H1 (cell line): ENCODE data around the gene HPS5. TPM values are rescaled to one million over a fixed set of nuclear protein-coding genes. Genes with fewer than 3 reads are reported as not detected.

Experiments used
- CTCF ChIA-PET: fragments of 300-600 bp; sonication (Branson Sonifier 250); formaldehyde crosslinking; loops from one replicate; lab custom pipeline; 2021; ENCODE audit not compliant: partially characterized antibody; lab: Charles Lee
- POLR2A ChIA-PET: fragments of 300-600 bp; sonication (Branson Sonifier 250); formaldehyde crosslinking; loops from one replicate; lab custom pipeline; 2021; ENCODE audit warnings: inconsistent platforms; ENCODE audit not compliant: partially characterized antibody; lab: Charles Lee
- DNase-seq, 2 experiments: peaks; one replicate each; pipeline versions ENCODE4 v3.0.0 to v3.0.0-alpha.2; 2010 to 2022; ENCODE audit warnings: low spot score in 2 of 2, low read depth in 1 of 2, mixed read lengths in 1 of 2
- FAIRE-seq: peaks from 2 replicates; lab custom pipeline; 2011; peaks lifted over from hg19 to GRCh38; lab: Jason Lieb, UNC
- H2AFZ ChIP-seq: 2 replicates; pipeline ENCODE4 v1.8.1; 2012; ENCODE audit warnings: low read length, inconsistent platforms
- H2AK5ac ChIP-seq: 2 replicates; pipeline ENCODE4 v1.6.1; 2013; ENCODE audit warnings: low read depth, low read length
- H2BK120ac ChIP-seq: replicated peaks from 2 replicates; pipeline ENCODE3; 2013; ENCODE audit warnings: low read depth, low read length, inconsistent platforms
- H2BK12ac ChIP-seq: 2 replicates; pipeline ENCODE4 v1.6.1; 2013; ENCODE audit warnings: low read depth, low read length
- H2BK15ac ChIP-seq: 2 replicates; pipeline ENCODE4 v1.6.1; 2013; ENCODE audit warnings: low read length
- H2BK20ac ChIP-seq: 2 replicates; pipeline ENCODE4 v1.6.1; 2013; ENCODE audit warnings: low read length
- H2BK5ac ChIP-seq: 2 replicates; pipeline ENCODE4 v1.6.1; 2013; ENCODE audit warnings: low read depth, low read length
- H3K14ac ChIP-seq: 2 replicates; pipeline ENCODE4 v1.6.1; 2013; ENCODE audit warnings: inconsistent platforms; ENCODE audit not compliant: insufficient read length
- H3K18ac ChIP-seq: 2 replicates; pipeline ENCODE4 v1.6.1; 2013; ENCODE audit warnings: low read length; ENCODE audit errors: extremely low read depth
- H3K23ac ChIP-seq: 2 replicates; pipeline ENCODE4 v1.6.1; 2013; ENCODE audit warnings: inconsistent platforms; ENCODE audit not compliant: insufficient read length
- H3K23me2 ChIP-seq: 2 replicates; pipeline ENCODE4 v1.6.1; 2013; ENCODE audit warnings: low read depth, low read length
- H3K27ac ChIP-seq: 2 replicates; pipeline ENCODE4 v1.6.1; 2011; ENCODE audit warnings: low read depth, low read length, inconsistent platforms
- H3K27me3 ChIP-seq, 4 experiments: replicated peaks in 1 of 4; 1 replicate in 1 of 4; 2 replicates in 3 of 4; pipeline versions ENCODE4 v1.6.1 to v1.8.1; 2011 to 2013; ENCODE audit warnings: low read length in 3 of 4, mild to moderate bottlenecking in 3 of 4, inconsistent platforms in 2 of 4, mixed read lengths in 2 of 4, moderate library complexity in 1 of 4; ENCODE audit not compliant: control insufficient read depth in 3 of 4, insufficient read depth in 3 of 4; ENCODE audit errors: extremely low read depth in 1 of 4
- H3K36me3 ChIP-seq, 4 experiments: 2 replicates each; pipeline versions ENCODE4 v1.6.1 to v1.8.1; 2011 to 2013; ENCODE audit warnings: mild to moderate bottlenecking in 4 of 4, low read length in 3 of 4, moderate library complexity in 2 of 4, control low read depth in 1 of 4, inconsistent platforms in 1 of 4; ENCODE audit not compliant: insufficient read depth in 4 of 4, control insufficient read depth in 2 of 4
- H3K4ac ChIP-seq: replicated peaks from 2 replicates; pipeline ENCODE3; 2013; ENCODE audit warnings: low read length, low read depth, mixed read lengths, inconsistent platforms; ENCODE audit not compliant: insufficient read length
- H3K4me1 ChIP-seq, 4 experiments: replicated peaks in 1 of 4; 1 replicate in 1 of 4; 2 replicates in 3 of 4; pipeline versions ENCODE4 v1.6.1 to v1.8.1; 2011 to 2013; ENCODE audit warnings: low read length in 3 of 4, inconsistent platforms in 2 of 4, mixed read lengths in 1 of 4; ENCODE audit not compliant: insufficient read depth in 4 of 4, control insufficient read depth in 3 of 4
- H3K4me2 ChIP-seq, 2 experiments: 2 replicates each; pipeline versions ENCODE4 v1.6.1 to v1.8.1; 2011 to 2013; ENCODE audit warnings: low read depth in 2 of 2, low read length in 2 of 2, control low read depth in 1 of 2, inconsistent platforms in 1 of 2, mild to moderate bottlenecking in 1 of 2; ENCODE audit not compliant: insufficient read depth in 1 of 2
- H3K4me3 ChIP-seq, 4 experiments: fragments of 200-600, 300-600 bp in 1 of 4; sonication (generic), shearing (Covaris generic), sonication (Bioruptor Twin) in 1 of 4; 2 replicates each; pipeline versions ENCODE4 v1.5.1 to v1.8.1; 2011 to 2016; ENCODE audit warnings: low read length in 4 of 4, low read depth in 3 of 4, control low read depth in 2 of 4, inconsistent platforms in 2 of 4, mild to moderate bottlenecking in 2 of 4, mixed read lengths in 1 of 4, moderate library complexity in 1 of 4; ENCODE audit not compliant: insufficient read depth in 2 of 4; ENCODE audit errors: extremely low read depth in 1 of 4
- H3K56ac ChIP-seq: replicated peaks from 2 replicates; pipeline ENCODE3; 2013; ENCODE audit warnings: low read depth, mild to moderate bottlenecking, mixed read lengths, low read length, inconsistent platforms; ENCODE audit not compliant: insufficient read length
- H3K79me1 ChIP-seq: 2 replicates; pipeline ENCODE4 v1.6.1; 2013; ENCODE audit warnings: low read depth, low read length, control low read depth
- H3K79me2 ChIP-seq, 2 experiments: 2 replicates each; pipeline versions ENCODE4 v1.6.1 to v1.8.1; 2012 to 2013; ENCODE audit warnings: low read length in 2 of 2, mild to moderate bottlenecking in 2 of 2, inconsistent platforms in 1 of 2; ENCODE audit not compliant: insufficient read depth in 2 of 2, control insufficient read depth in 1 of 2
- H3K9ac ChIP-seq, 4 experiments: replicated peaks in 1 of 4; 1 replicate in 1 of 4; 2 replicates in 3 of 4; pipeline versions ENCODE4 v1.6.1 to v1.8.1; 2011 to 2013; ENCODE audit warnings: low read depth in 3 of 4, low read length in 3 of 4, control low read depth in 2 of 4, mild to moderate bottlenecking in 2 of 4, moderate library complexity in 2 of 4, inconsistent platforms in 1 of 4; ENCODE audit errors: extremely low read depth in 1 of 4
- H3K9me3 ChIP-seq, 2 experiments: 2 replicates each; pipeline versions ENCODE4 v1.6.1 to v1.8.1; 2012 to 2013; ENCODE audit warnings: mild to moderate bottlenecking in 2 of 2, moderate library complexity in 2 of 2, control low read depth in 1 of 2, inconsistent platforms in 1 of 2, low read depth in 1 of 2, low read length in 1 of 2, mixed read lengths in 1 of 2; ENCODE audit not compliant: insufficient read depth in 2 of 2
- H4K20me1 ChIP-seq, 2 experiments: replicated peaks in 1 of 2; 2 replicates each; pipeline versions ENCODE3 to v1.8.1; 2011 to 2013; ENCODE audit warnings: inconsistent platforms in 2 of 2, low read length in 2 of 2, mild to moderate bottlenecking in 1 of 2; ENCODE audit not compliant: insufficient read depth in 2 of 2, control insufficient read depth in 1 of 2
- H4K5ac ChIP-seq: 2 replicates; pipeline ENCODE4 v1.6.1; 2013; ENCODE audit warnings: low read length, low read depth, mixed read lengths, inconsistent platforms; ENCODE audit not compliant: insufficient read length
- H4K8ac ChIP-seq: 2 replicates; pipeline ENCODE4 v1.8.0; 2013; ENCODE audit warnings: mild to moderate bottlenecking, moderate library complexity, low read length, inconsistent platforms; ENCODE audit not compliant: insufficient read depth; ENCODE audit errors: extremely low read depth
- H4K91ac ChIP-seq: replicated peaks from 2 replicates; pipeline ENCODE3; 2013; ENCODE audit warnings: low read length, mixed read lengths, inconsistent platforms; ENCODE audit not compliant: insufficient read length
- CBX5 ChIP-seq: fragments of 300-800, 300-1000 bp; sonication (generic); IDR thresholded peaks from 2 replicates; pipeline ENCODE4 v1.7.1; 2016; ENCODE audit warnings: antibody characterized with exemption, low read length, low read depth
- MAFK ChIP-seq: IDR thresholded peaks from 2 replicates; pipeline ENCODE4 v1.6.1; 2012; ENCODE audit warnings: low read depth, mild to moderate bottlenecking, improper control_type of control experiment, low read length
- NANOG ChIP-seq: IDR thresholded peaks from 2 replicates; pipeline ENCODE4 v1.6.1; 2011; ENCODE audit warnings: low read length, low read depth, mild to moderate bottlenecking, inconsistent platforms; ENCODE audit not compliant: insufficient read depth, poor library complexity, severe bottlenecking
- SP1 ChIP-seq: IDR thresholded peaks from 2 replicates; pipeline ENCODE4 v1.6.1; 2011; ENCODE audit warnings: low read depth, low read length
- SUZ12 ChIP-seq: fragments of 200-600 bp; sonication (generic); IDR thresholded peaks from 2 replicates; pipeline ENCODE4 v1.6.1; 2012; ENCODE audit warnings: mild to moderate bottlenecking, inconsistent platforms, low read length, moderate library complexity, mixed read lengths
- WGBS, 2 experiments: shearing (Covaris generic) in 1 of 2; methylation state at CpG; one replicate each; pipeline versions ENCODE4 v1.1.6 to v1.1.7; 2013 to 2015; ENCODE audit warnings: low lambda C conversion rate in 2 of 2, mixed read lengths in 2 of 2, inconsistent platforms in 1 of 2, low coverage in 1 of 2, missing lambda C conversion rate in 1 of 2; ENCODE audit not compliant: insufficient replicate concordance in 2 of 2, insufficient coverage in 1 of 2, insufficient read length in 1 of 2; ENCODE audit errors: extremely low coverage in 1 of 2, missing lambda C conversion rate in 1 of 2; 5-methylcytosine and 5-hydroxymethylcytosine counted together
- polyA plus RNA-seq, 7 experiments: library from polyadenylated mRNA; depleted of rRNA in 3 of 7; stranded (reverse) in 5 of 7; unstranded in 2 of 7; fragments of >200 nt in 5 of 7; fragments of 200-250 nt in 2 of 7; gene quantifications; 1 replicate in 5 of 7; 2 replicates in 1 of 7; 4 replicates in 1 of 7; pipeline versions ENCODE4 v1.2.1 to v1.2.3, GENCODE V29; 2011 to 2013; ENCODE audit warnings: missing spikeins in 2 of 7, mixed read lengths in 2 of 7
- total RNA-seq: library from RNA; stranded (reverse); fragmentation: NEBNext Ultra II Directional; extraction: Animal tissue kit (Norgen Biotek cat#: 25700); gene quantifications from 2 replicates; pipeline ENCODE4 v1.2.1, GENCODE V29; 2021

HPS5 gene
- total and polyA plus RNA-seq, 2 of the 8 experiments (the other 6 are each of a cell fraction or from before 2014, with no cell fraction given): 5.0 to 18.5 TPM

- H2BK15ac ChIP-seq: no peak overlapping the region
- no peak overlapping the region for H3K56ac ChIP-seq
- WGBS, 2 experiments: 91% methylated on average over 5 of the region's 5 CpGs; no CpG with 5 or more reads in 1 of the 2 experiments
- no peak overlapping the region for H2BK20ac ChIP-seq
- FAIRE-seq (no peak), DNase-seq (no peak)
- no peak overlapping the region for H4K91ac ChIP-seq
- H2AFZ ChIP-seq: no peak overlapping the region
- no peak overlapping the region for H3K4ac ChIP-seq
- no peaks in the 10 kb centered on the region for H3K23me2 ChIP-seq
- H2BK5ac ChIP-seq: no peak overlapping the region
- no peaks in the 10 kb centered on the region for H3K9me3 ChIP-seq
- no peak overlapping the region for H3K18ac ChIP-seq
- no peak overlapping the region for H3K27ac ChIP-seq
- H3K14ac ChIP-seq: no peak overlapping the region
- H3K79me1 ChIP-seq: peaks cover 3% of the 10 kb centered on the region; the same call in 1 of the 2 replicates
- no peak overlapping the region for H2AK5ac ChIP-seq
- H3K36me3 ChIP-seq: peaks cover 9 to 52% (median 30%) of the 10 kb centered on the region in 4 experiments
- ChIA-PET POLR2A (interaction anchor here (0.7 kb wide), 1 partner anchor 13 kb away, joined by 3 read pairs; no protein-coding TSS in a partner anchor), CTCF (interaction anchor here (1.0 kb wide), 1 partner anchor 9 kb away, joined by 4 read pairs; no protein-coding TSS in a partner anchor)
- no peak overlapping the region for H3K4me3 ChIP-seq
- no peak overlapping the region for H2BK120ac ChIP-seq
- no peak overlapping the region for H3K4me2 ChIP-seq
- H4K5ac ChIP-seq: no peak overlapping the region
- H3K27me3 ChIP-seq: no peaks in the 10 kb centered on the region
- H3K79me2 ChIP-seq: peaks cover 0 to 13% of the 10 kb centered on the region in 2 experiments; a peak in 1 of 4 replicates
- no peaks in the 10 kb centered on the region for H3K4me1 ChIP-seq
- H4K8ac ChIP-seq: no peak overlapping the region
- no peak overlapping the region for H3K23ac ChIP-seq
- no peak overlapping the region for H2BK12ac ChIP-seq
- no peak overlapping the region for H3K9ac ChIP-seq
- no peaks in the 10 kb centered on the region for H4K20me1 ChIP-seq
- TF ChIP-seq SUZ12 (no peak), SP1 (no peak), CBX5 (no peak), MAFK (no peak), NANOG (no peak)
Measured at GRCh38 chr11:18309691-18310090, 12.2 kb downstream of the HPS5 start.
